ENCODE data around the gene SPOCD1. TPM values are rescaled to one million over a fixed set of nuclear protein-coding genes. Genes with fewer than 3 reads are reported as not detected.
A peak's percentile ranks its signal among the peaks of the same experiment; 100 is the strongest.

SPOCD1 gene
- total RNA-seq, 1 donor from 2014 or later = not detected

DNA sequence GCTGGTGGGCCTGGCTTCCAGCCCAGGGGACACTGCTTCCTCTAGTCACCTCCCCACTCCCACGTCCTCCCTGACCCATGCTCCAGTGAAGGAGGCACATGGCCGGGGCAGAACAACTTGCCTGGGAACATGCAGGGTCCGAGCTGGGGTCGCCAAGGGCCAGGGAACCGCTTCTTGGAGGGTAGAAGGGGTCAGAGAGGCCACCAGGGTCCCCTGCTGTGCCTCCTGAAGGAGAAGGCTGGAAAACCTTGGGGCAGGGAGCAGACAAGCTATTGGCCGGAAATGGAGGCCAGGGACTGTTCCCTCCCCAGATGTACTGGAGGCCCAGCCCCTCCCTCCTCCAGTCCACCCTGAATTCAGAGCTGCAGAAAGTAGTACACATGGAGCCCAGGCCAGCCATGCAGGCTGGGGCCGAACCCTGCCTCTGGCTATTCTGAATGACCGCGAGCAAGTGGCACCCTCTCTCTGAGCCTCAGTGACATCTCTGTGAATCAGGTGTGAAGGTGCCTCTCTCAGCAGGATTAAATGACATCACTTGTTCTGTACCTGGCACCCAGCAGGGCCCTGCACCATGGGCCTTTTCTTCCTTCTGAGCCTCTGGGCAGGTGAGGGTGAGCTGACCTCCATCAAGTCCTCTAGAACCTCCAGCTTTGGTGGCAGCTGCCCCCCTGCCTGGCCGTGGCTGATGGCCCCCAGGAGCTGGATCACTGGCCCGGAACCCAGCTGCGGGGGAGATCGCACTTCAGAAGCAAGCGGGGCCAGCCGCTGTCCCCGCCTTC lies 15.7 kb downstream of the SPOCD1 start:
- no peak for DNase-seq

DNA sequence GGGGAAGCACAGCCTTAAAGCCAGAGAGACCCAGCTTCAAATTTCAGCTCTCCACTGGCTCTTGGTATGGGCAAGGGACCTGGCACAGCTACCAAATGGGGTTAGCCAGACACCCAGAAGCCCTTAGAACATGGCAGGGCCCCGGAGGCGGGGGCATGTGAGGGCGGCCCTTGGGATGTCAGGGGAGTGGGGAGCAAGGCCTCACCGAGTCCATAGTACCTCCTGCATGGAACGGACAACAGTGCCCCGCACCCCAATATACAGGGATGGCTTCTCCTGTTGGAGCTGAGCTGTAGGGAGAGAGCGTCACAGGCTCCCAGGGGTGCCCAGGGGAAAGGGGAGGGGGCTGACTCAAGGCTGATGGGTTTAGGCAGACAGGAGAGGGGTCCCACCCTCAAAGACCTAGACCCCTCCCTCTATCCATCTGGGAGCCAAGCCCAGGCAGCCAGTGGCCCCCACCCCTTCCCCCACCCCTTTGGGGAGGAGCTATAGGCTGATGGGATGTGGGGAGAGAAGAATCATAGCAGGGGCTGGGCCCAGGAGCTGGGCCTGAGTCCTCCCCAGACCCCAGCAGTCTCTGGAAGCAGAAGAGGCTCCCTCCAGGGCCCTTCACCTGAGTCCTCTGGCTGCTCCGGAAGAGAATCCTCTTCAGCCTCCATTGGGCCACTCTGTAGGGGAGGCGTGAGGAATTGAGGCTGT lies 16.5 kb downstream of the SPOCD1 start:
- no peak for DNase-seq

DNA sequence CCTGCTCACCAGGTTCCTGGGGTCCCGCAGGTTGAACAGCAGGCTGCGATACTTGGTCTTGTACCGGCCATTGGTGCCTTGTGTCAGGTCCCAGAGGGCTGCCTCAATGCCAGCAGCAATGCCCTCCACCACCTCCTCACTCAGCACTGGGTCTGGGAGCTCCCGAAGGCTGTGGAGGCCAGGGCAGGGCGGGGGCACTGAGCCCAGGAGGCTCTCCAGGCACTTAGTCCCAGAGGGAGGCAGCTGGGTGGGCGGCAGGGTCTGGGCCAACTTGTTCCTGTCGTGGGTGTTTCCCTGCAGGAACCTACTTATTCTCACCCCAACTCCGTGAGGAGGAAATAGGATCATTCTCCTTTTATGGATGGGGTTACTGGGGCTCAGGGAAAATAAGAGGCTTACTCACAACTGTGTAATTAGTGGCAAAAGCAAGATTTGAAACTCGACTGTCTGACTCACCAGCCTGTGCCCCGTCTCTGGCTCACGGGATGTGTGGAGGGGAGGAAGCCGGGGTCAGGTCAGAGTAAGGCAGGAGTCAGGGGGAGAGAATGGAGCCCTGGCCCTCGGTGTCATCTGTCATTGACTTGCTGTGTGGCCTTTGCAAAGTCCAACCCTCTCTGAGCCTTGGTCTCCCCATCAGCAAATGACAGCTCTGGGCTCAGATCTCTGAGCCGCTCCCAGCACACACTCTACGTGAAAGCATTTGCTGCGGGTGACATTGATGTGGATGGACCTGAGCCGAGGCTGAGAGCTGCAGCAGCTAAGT lies 17.2 kb downstream of the SPOCD1 start:
- no peak for DNase-seq

DNA sequence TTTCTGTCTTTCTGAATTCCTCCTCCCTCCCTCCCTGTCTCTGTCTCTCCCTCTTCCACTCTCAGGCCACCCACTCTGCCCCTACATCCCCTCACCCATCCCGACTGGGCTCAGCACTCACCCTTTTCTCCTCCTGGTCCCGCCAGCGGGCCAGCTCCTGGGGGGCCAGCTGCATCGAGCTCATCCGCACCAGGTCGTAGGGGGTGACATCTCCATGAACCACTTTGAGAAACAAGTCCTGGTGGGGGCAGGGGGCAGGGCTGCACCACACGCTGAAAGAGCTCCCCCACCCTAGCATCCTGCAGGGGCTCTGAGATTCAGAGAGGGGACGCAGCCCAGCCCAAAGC lies 17.8 kb downstream of the SPOCD1 start:
- DNase-seq = no peak

DNA sequence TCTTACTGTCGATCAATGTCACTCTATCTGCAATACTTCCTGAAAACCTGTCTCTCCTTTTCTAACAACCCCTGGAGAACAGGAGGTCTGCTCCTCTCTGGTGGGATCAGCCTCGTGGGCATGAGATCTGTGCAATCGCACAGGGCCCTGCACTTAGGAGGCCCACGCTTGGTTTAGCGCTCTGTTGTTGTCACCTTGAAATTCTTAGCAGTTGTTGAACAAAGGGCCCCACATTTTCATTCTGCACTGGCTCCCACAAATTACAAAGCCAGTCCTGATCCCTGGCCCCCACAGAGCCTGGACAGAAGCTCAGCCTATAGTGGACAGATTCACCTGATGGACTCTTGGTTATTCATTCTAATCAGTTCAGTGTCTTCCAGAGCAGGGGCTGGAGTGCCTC lies 18.6 kb downstream of the SPOCD1 start:
- no peak for DNase-seq

DNA sequence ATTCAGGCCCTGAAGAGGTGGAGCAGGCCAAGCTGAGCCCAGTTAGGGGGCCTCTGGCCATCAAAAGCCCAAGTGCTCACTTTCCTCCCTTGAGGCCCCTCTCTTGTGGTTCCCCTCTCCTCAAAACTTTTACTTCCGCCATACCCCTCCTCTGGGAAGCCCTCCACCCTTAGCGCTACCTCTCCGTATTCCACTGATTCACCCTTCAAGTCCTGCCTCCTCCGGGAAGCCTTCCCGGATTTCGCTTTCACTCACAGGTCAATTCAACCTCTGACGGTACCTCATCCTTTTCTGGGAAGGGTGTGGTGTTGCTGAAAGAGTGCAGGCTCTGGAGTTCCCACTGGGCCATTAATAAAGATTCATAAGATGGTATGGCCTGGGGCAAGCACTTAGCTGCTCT lies 19.1 kb downstream of the SPOCD1 start:
- DNase-seq = no peak

DNA sequence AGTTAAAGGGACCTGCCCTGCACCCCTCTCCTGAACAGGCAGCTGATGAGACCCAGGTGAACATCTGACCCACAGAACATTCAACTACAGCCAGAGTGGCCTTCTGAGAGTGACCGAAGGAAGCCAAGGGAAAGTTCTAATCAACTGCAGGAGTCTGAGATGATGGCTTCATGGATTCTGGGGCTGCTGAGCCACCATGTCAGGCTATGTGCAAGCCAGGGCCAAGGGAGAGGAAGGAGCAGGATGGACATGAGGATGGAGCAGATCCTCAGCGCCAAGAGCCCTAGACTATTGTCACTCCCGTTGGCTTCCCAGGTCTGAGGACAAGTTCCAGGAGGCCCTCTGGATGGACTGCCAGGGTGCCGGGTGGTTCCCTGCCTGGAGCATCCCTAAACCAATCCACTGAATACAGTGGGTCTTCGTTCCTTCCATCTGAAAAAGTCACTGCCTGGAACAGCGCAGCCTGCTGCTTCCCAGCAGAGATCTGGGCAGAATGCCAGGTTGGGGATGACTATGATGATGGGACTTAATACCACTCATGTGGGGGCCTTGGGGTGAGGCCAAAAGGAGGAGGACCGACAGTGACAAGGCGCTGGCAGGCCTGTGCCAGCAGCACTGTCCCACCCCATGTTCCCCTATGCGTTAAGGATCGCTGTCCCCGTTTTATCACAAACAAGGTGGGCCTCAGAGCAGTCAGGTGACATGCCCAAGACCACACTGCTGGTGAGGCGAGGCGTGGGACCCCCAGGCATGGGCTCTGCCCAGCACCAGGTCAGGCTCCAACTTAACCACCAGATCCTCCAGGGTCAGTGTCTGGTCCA lies 19.8 kb downstream of the SPOCD1 start:
- no peak for DNase-seq

DNA sequence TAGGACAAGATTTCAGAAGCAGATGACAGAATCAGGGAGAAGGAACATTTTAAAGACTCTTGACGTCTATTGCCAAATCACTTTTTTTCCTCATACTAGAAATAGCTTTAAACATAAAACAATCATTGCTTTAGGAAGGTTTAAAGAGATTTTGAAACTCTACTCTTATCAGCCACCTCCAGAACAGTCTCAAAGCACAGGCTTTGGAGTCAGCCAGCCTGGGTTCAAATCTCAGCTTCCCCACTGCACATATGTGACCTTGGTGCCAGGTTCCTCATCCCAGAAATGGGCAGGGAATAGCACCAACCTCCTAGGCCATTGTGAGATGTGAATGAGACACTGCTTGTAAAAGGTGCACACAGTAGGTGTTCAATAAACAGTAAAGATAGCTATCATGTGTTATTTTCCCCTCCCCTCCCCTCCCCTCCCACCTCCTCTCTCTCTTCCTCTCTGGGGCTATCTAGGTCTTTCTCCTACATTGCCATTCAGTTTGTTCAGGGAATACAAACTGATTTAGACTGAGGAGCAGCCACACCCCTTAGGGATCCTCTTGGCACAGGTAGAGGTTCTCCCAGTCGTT lies 20.6 kb downstream of the SPOCD1 start:
- DNase-seq = no peak

DNA sequence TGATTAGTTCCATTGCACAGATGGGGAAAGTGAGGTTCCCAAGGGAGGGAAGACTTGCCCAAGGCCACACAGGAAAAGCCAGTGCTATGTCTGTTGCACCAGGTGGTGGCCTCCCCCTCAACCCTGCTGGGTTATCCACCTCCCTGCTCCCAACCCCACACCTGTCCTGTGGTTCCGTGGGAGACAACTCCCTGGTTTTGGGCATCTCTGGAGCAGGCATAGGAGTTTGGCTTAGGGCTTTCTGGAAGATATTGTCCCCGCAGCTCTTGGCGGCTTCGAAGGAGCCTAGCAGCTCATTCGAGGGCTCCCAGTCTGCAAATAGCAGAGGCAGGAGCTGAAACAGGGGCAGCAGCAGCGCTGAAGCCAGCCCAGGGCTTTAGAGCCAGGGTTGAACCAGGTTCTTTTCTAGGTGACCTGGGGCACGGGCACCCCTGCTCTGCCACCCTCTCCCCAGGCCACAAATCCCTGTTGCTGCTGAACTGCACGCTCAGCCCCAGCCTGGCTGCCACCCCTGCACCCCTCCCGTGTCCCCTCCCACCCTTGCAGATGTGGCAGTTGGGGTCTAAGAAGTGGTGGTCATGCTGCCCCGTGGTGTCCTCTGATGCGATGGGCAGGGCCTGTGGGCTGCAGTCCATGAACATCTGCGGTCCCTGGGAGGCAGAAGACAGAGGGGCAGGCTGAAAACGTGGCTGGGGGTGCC lies 22.1 kb downstream of the SPOCD1 start:
- no peak for DNase-seq

DNA sequence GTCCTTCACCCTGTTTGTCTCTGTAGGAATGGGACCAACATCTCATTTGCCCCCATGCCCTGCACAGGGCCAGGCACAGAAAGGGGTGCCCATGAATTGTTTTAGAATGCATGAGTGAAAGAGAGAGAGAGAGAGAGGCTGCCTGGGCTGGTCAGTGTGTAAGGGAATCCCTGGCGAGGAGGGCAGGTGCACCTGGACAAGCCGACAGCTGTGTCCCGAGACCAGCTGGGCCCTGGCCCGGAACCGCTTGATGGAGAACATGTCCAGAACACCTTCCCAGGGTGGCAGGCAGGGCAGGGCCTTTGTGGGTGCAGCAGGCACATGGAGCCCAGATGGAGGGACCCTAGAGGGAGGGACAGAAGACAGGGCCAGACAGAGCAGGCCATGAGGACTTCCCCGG lies 22.7 kb downstream of the SPOCD1 start:
- DNase-seq = no peak

DNA sequence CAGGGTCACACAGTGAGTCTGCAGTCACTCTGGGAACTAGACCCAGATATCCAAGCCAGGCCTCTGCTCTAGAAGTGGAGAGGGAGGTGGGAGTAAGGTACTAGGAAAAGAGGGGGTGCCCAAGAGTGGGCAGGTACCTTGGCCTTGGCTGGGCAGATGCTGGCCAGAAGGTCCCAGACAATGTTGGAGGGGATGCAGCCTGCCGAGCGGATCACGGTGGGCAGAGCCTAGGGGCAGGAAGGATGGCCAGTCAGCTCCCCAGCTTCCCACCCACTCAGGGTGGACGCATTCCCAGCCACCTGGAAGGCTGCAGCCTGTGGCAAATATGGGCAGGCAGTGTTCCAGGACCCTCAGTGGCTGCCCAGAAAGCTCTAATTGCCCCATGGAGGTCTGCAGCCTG lies 23.3 kb downstream of the SPOCD1 start:
- DNase-seq = no peak

DNA sequence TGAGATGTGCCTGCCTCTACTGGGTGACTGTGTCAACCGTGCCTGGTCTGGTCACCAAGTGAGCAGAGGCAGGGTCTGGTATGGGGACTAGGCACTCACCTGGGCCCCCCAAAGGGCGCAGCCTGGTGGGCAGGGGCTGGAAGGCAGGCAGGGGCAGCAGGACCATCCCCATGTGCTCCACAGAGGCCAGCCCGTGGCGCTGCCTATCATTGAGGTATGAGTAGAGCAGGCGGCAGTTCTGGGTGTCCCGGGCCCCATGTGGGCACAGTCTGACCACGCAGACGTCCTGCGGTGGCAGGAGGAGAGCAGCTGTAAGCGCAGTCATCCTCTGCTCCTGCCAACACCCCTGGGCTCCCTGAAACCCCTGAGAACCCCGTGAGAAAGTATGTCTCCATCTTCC lies 23.7 kb downstream of the SPOCD1 start:
- no peak for DNase-seq

DNA sequence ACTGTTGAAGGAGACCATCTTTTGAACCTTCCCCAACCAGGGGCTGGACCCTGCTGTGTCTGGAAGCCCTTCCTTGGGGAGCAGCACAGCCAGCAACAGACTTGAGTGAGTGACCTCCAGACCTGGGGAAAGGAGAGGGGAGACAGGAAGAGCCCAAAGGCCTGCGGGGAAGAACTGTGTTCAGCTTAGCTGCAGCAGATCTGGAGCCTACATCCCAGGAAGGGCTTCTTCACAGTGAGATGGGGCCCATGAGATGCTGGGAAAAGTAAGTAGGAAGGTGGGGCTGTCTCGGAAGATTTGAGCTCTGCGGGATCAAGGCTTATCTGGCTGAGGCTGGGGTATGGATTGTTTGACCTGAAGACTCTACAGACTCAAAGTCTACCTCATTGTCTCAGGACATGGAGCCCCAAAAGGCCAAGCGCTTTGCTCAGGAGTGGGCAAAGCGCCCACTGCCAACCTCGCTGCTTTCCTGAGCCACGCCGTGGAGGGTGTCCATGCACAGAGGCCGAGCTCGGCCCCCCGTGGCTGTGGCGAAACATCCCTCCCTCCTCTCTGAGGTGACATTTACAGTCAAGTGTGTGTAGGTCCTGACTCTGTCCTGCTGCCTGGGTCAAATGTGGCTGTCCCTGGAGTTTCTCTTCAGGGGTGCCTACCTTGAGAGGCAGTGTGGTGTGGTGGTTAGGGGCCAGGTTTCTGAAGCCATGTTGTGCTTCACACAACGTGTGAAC lies 24.5 kb downstream of the SPOCD1 start:
- DNase-seq = no peak

DNA sequence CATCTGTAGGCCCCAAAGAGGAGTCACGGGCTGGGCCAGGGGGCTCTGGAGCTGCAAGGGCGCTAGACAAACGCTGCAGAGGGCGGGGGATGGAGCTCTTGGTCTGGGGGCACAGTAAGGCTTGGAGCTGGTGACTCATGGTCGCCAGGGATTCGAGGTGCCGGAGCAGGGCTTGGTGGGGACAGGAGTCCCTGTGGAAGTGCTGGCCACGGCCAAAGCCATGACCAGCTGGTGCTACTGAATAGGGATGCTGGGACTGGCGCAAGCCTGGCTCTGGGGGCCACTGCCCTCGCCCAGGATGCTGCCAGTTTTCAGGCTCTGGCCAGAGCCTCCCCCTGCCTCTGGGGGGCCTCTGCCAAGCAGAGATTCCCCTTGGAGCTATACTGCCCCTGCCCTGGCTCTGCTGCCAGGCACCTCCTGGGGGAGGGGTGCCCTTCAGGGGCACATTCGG lies 25.2 kb downstream of the SPOCD1 start:
- DNase-seq = no peak

DNA sequence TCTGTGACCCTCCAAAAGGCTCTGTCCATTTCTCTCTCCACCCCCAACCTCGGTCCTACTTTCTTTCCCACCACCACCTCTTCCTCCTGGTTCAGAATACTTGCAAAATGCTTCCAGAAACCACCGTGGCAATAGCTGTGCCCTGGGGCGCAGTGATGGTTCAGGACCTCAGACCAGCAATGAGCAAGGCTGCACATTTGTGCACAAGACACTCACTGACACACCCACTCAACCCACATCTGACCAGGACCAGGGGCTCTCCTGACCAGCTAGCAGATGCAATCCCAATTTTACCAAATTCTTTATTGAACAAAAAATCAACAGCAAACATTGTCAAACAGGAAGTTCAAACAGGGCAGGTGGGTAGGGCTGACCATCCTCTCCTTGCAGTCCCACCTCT lies 25.7 kb downstream of the SPOCD1 start:
- no peak for DNase-seq

DNA sequence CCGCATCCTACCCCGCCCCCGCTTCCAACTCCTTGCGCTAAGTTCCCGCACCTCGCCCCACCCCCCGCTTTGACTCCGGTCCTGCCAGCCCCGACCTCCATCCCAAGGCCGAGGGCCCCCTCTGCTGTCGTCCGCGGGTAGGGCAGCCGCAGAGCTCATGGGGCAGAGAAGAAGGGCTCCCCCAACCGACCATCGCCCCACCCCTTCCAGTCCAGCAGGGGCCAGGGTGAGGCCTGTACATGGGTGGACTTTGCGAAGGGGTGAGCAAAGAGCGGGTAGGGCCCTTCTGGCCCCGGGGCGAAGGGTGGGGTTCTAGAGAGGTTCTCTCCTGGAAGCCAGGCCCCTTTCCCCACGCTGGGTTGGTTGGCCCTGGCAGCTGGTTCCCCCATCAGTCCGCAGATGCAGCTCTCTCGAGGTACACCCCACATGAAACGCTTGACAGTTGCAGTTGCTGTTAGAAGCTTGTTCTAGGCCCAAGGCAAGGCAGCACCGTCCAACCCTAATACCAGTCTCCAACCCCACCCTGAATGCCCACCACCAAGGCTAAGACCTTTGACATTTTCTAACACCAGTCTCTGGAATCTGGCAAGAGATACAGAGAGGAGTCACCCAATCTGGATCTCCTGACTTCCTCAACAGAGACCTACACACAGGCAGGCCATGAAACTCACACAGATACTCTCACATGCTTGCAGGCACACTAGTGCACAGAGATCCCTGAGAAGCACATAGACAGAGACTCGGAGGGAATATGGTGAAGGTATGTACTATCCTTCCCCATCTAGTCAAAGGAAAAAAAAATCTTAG lies 26.4 kb downstream of the SPOCD1 start:
- peak; percentile 87 for DNase-seq

DNA sequence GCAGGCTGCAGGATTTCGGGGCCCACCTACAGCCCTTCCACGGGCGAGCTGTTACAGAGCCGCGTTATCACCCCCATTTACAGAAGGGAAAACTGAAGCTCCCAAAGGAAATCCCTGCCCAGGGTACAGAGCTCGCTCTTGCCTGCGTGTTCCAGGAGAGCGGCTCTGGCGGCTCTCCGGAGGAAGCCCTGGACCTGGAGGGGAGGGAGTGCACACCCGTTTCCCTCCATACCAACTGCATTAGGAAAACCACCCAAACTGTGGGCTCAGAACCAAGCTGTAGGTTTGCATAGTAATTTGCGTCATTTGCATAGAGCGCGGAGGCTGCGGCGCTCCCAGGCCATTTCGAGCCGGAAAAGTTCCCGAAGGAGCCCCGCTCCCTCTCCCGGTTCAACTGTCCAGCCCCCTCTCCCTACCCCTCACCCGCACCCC lies 27.0 kb downstream of the SPOCD1 start:
- peak; percentile 76 for DNase-seq

DNA sequence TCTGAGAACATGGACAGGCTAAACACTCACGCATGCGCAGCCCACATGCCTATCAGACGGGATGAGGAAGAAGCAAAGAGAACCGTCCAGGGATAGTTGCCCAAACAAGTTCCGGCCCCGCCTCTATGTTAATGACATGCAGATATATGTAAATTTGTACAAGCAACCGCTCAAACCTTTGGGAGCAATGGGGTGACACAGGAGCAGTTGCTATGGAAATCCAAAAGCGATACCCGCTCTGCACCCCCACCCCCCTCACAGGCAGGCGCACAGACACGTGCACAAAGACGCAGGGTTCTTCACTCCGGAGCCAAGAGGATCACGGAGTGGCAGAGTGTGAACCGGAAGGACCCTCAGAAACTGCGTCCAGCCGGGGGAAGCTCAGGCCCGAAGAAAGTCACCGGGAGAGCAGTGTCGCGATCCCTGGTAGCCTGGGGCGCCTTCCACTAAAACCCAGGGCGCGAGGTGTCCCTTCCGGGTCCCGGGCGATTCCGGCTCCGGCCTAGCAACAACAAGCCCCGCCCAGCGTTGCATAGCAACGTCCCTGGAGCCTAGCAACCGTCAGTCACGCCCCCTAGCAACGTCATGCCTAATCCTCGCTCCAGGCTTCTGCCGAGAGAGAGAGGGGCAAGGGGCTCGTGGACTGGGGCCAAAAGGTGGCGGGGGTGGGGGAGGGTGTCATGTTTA lies 27.5 kb downstream of the SPOCD1 start:
- DNase-seq = peak; percentile 91

DNA sequence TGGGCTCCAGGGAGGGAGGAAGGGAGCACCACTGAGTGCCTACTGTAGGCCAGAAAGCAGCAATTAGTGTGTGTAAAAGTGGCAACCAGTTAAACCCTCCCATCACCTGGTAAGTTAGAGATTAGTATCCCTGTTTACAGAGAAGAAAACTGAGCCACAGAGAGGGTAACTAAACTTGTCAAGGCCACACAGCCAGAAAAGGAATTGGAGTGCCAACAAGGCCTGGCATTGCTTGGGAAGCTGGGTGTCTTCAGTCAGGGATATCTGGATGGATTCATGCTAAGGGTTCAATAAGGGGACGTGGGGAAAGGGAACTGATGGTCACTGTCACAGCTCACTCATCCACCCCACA lies 28.1 kb downstream of the SPOCD1 start:
- no peak for DNase-seq

Data from occipital lobe (tissue), 2 donors.